ENCODE data around the gene VCX2.
"Not testable (repeated sequence)": the region's sequence is repeated elsewhere in the genome, so short reads cannot be mapped to it uniquely, and the experiment has no call there.

VCX2 gene

DNA sequence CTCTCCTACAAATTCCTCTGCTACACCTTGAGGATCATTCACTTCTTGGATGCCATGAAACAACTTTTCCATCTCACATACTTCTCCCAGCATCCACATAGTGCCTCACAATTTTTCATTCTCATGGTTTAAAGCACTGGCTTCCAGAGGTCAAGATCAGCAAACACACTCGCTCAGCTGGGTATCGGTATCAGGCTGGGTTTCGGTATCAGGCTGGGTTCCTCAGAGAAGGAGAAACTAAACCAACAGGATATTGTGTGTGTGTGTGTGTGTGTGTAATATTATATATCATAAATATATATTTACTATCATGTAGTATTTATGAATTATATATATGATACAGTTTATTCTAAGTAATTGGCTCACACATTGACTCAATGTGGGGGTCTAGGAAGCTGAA is at the start of gene VCX2:
VCX2 (minus strand) TSS at position 99 of the 400 bp plus-strand sequence. CDS start 624 bp downstream, outside the sequence.
- DNase-seq (ENCODE audit: low read depth) = not testable (repeated sequence)

GRCh38 chrX:8204943-8205342 is 33.9 kb upstream of the VCX2 start:
- DNase-seq (ENCODE audit: low read depth) = no peak

- no peak for DNase-seq (ENCODE audit: low read depth)
Measured at GRCh38 chrX:8204169-8204935, 33.3 kb upstream of the VCX2 start.

- DNase-seq (ENCODE audit: low read depth) = no peak
Measured at GRCh38 chrX:8201896-8202331, 30.8 kb upstream of the VCX2 start.

- DNase-seq (ENCODE audit: low read depth) = no peak
Measured at GRCh38 chrX:8196776-8197175, 25.7 kb upstream of the VCX2 start.

DNA sequence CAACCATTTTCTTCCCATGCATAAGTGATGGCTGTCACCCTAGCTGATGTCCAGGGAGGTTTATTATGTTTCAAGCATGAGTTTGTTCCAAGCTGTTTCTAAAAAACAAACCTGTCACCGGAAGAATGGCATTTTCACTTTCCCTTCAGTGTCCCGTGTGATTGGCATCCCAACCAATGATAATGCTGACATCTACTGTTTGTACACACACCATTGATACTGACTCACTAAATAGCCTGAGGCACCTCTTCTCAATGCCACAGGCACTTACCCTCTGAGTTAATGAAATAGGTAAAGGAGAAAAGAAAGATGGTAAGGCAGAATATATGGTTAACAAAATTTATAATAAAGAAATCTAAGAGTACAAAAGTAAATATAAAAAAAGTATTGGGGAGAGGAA is 23.1 kb upstream of the VCX2 start:
- DNase-seq (ENCODE audit: low read depth) = no peak

GRCh38 chrX:8192276-8192675 is 21.2 kb upstream of the VCX2 start:
- no peak for DNase-seq (ENCODE audit: low read depth)

- no peak for DNase-seq (ENCODE audit: low read depth)
Measured at GRCh38 chrX:8191022-8191421, 20.0 kb upstream of the VCX2 start.

DNA sequence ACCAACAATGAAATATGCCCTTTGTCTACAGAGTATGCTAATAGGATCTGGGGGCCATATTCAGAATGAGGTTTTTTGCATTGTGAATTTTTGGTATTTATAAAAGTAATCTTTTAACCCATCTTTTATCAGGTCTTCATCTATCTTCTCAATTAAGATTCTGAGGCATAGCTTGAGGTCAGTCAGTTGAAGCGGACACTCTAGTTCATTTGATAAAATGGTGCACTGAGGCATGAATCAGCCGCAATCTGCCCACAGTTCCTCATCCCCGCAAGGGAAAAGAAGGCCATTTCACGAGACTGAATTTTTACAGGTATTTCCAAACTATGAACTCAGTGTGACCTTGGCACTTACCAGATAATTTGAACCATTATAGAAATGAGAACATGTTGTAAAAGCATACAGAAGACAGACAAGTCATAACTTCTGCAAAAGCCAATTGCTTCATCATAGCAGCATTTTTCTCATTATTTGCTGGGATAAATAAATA is 19.3 kb upstream of the VCX2 start:
- DNase-seq (ENCODE audit: low read depth) = no peak

DNA sequence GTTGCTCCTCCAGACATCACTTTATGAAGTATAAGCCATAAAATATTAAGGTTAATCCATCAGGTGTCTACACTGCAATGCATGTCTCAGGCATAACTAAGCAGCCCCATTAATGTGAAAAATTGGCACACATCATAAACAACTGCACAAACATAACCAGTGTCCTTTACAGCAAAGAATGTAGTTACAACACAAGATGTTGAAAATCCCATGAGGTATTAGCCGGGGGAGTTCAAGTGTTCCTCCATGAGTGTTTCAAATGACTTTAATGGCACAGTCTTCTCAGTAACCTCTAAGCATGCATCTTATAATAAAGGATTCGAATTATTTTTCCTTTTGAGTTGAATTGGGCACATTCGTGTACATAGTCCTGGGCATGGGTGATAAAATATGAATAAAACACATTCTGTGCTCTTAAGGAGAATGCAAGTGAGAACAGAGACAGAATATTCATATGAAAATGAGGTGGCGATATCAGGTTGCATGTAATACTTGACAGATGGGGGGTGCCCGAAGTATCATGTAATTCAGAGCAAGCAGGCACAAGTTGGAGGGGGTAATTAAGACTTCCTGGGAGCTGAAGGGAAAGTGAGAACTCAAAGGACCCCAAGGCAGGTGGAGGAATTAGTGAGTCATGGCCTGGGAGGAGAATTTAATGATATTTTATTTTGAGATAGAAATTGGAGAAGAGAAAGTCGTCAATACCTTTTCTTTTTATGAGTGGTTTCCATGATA is 18.2 kb upstream of the VCX2 start:
- no peak for DNase-seq (ENCODE audit: low read depth)

GRCh38 chrX:8183346-8183745 is 12.3 kb upstream of the VCX2 start:
- no peak for DNase-seq (ENCODE audit: low read depth)

- DNase-seq (ENCODE audit: low read depth) = no peak
Measured at GRCh38 chrX:8179656-8180055, 8.6 kb upstream of the VCX2 start.

DNA sequence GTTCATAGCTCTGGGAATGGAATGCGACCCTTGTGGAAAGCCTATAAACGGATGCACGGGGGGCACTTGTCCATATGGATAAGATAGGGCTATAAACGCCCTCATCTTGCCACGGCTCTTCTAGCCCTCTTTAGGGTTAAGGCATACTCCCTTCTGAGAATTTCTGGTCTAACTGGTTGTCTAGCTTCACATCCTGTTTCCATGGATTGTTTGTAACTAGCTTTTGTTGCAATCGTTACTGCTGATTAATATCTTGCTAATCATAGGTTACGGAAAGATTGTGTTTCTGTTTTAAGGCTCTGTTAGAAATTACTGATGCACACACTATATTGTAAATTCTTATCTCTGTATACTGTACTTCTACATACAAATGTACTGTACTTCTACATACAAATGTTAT is 17.1 kb downstream of the VCX2 start:
- DNase-seq (ENCODE audit: low read depth) = not testable (repeated sequence)

DNA sequence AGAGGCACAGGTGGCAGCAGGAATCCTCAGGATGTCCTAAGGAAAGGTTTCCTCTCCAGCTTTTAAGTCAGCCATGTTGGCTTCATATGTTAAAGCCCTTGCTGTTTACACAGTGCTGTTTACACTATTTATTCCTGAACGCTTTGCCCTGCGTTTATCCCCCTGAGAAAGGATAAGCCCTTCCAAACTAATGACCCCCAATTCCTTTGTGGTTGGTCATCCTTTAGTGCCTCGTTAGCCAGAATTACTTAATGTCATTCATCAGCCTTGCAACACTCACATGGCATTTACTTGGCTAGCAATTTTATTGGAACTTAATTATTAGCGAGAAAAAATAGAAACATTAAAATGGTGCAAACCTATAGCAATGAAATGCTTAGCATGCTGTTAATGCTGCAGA is 23.8 kb downstream of the VCX2 start:
- no peak for DNase-seq (ENCODE audit: low read depth)

GRCh38 chrX:8144925-8145324 is 26.1 kb downstream of the VCX2 start:
- DNase-seq (ENCODE audit: low read depth) = no peak

GRCh38 chrX:8141896-8142295 is 29.2 kb downstream of the VCX2 start:
- no peak for DNase-seq (ENCODE audit: low read depth)

DNA sequence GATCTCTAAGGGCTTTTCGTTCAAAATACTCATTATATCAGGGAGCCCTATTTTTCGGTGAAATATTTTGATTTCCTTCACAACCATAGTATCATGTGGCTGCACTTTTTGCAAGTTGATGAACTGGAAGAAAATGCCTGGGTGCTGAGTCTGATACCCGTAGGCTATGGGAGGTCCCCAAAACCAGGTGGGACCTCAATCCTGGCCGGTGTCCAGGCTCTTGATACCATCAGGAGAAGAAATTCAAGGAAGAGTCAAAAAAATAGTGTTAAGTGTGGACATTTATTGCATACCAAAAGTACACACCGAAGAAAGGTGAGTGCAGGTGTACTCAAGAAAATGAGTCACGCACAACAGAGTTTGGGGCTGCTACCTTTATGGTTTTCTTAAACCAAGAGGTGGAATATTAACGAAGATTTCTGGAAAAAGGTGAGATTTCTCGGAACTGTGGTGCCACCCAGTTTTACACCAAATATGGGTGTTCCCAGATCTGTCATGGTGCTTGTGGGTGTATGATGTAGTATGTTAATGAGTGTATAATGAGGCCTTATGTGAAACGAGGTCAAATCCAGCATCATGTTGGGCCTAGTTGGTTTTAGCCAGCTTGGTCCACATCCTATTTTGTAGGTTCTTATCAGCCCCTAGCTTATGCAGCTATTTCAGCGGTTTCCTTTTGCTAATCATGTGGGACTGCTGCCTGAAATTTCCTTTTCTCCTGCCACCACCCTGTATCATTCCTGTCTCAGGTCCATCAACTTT is 29.9 kb downstream of the VCX2 start:
- no peak for DNase-seq (ENCODE audit: low read depth)

DNA sequence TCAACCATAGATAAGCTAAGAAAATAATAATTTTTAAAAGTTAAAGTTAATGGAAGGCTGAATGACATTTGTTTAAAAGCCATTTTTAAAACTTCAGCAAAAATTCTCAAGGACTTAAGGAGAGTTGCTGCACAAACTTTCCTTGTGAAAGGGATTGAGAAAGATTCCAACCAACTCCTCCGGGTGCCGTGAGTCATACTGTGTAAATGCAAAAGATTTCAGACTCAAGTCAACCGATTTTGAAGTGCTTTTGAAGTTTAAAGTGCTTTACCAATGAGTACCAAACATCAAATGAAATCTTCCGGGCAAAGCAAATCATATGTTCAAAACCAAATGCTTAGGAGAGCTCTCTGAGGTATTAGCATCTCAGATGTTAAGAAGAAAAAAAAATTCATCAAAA is 31.4 kb downstream of the VCX2 start:
- no peak for DNase-seq (ENCODE audit: low read depth)

DNA sequence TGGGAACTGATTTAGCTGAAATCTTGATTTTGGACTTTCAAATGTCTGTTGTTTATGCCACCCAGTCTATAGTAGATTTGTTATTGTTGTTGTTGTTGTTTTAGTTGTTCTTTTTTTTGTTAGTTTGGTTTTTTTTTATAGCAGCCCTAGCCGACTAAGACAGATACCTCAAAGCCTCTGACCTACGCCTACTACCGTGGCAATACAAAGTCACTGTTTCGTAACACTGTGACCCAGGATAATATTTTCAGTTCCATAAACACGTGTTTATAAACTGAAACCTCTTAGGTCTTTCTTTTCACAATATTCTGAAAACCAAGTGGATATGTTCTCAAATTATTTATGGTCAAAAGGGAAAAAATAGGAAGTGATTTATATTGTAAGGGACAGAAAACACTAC is 32.8 kb downstream of the VCX2 start:
- no peak for DNase-seq (ENCODE audit: low read depth)

GRCh38 chrX:8126648-8127047 is 44.4 kb downstream of the VCX2 start:
- no peak for DNase-seq (ENCODE audit: low read depth)

DNA sequence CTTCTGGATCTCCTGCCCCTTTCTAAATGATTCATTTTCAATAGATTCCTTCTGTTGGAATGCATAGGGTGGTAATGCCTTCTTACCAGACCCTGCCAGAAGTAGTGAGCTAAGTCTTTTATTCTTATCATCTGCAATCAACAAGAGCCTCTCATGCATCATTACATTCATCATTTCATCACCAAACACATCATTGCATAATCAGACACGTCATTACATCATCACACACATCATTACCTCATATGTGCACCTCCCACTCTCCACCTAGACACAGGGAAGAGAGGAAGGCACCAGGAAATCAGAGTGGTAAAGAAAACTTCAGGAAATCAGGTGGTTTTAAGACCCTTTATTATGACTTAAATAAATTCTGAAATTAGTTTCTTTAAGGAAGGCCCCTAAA is 45.0 kb downstream of the VCX2 start:
- DNase-seq (ENCODE audit: low read depth) = no peak

- no peak for DNase-seq (ENCODE audit: low read depth)
Measured at GRCh38 chrX:8125566-8125965, 45.5 kb downstream of the VCX2 start.

- DNase-seq (ENCODE audit: low read depth) = no peak
Measured at GRCh38 chrX:8122538-8122937, 48.5 kb downstream of the VCX2 start.

Data from stimulated activated CD8-positive, alpha-beta memory T cell treated with anti-CD3 and anti-CD28 coated beads, Interleukin-12 subunit alpha, Interleukin-12 subunit beta, amount 100 ng/mL, for 4 hours (primary cell).